Testis (tissue), 3 donors: ENCODE results near the gene SLC12A4. TPM values are rescaled to one million over a fixed set of nuclear protein-coding genes. Genes with fewer than 3 reads are reported as not detected.

ENCODE experiments used
- DNase-seq: peaks from one replicate; pipeline ENCODE4 v3.0.0-alpha.2; 2019
- H3K27ac ChIP-seq, 2 donors: fragments of 200-600 bp; sonication (generic); one replicate each; pipeline ENCODE4 v1.5.1; 2019
- H3K27me3 ChIP-seq: fragments of 200-600 bp; sonication (generic); one replicate; pipeline ENCODE4 v1.5.1; 2019
- H3K36me3 ChIP-seq: fragments of 200-600 bp; sonication (generic); one replicate; pipeline ENCODE4 v1.5.1; 2017; ENCODE audit warnings: low read depth; ENCODE audit errors: missing control alignments
- H3K4me1 ChIP-seq: fragments of 200-600 bp; sonication (generic); one replicate; pipeline ENCODE4 v1.5.1; 2019
- H3K4me3 ChIP-seq, 2 donors: fragments of 200-600 bp; sonication (generic); one replicate each; pipeline ENCODE4 v1.5.1; 2017 to 2019
- H3K9me3 ChIP-seq: fragments of 200-600 bp; sonication (generic); one replicate; pipeline ENCODE4 v1.5.1; 2017
- CTCF ChIP-seq, 3 experiments: fragments of 450-650 bp in 2 of 3; fragments of 200-600 bp in 1 of 3; sonication (generic) in 1 of 3; IDR thresholded peaks; one replicate each; pipeline ENCODE4 v1.5.1; 2016 to 2019; ENCODE audit warnings: antibody characterized with exemption in 3 of 3, mild to moderate bottlenecking in 2 of 3, moderate library complexity in 1 of 3
- POLR2A ChIP-seq: fragments of 450-650 bp; IDR thresholded peaks from one replicate; pipeline ENCODE4 v1.6.1; 2017; ENCODE audit warnings: antibody characterized with exemption, mild to moderate bottlenecking, moderate library complexity
- WGBS, 2 donors: methylation state at CpG; one replicate each; pipeline ENCODE4 v1.1.5; 2018; 5-methylcytosine and 5-hydroxymethylcytosine counted together
- intact Hi-C: fragments of 100-400 bp; cut with DNase I; formaldehyde crosslinking; loops from one replicate; pipeline ENCODE4 v1.15.1; 2023; ENCODE audit warnings: low total_unique reads
- polyA plus RNA-seq: library from polyadenylated mRNA; stranded (reverse); fragments of 350-450 nt; fragmentation: Illumina TruSeq; extraction: RNeasy Lipid Tissue Mini Kit (QIAGEN cat#74804); gene quantifications from one replicate; pipeline ENCODE4 v1.2.3, GENCODE V29; 2014; ENCODE audit warnings: low read depth, low replicate concordance; ENCODE audit not compliant: insufficient read depth
- total RNA-seq, 2 donors: library from RNA; depleted of rRNA; stranded (reverse); fragments of >200 nt; gene quantifications; one replicate each; pipeline ENCODE4 v1.2.3, GENCODE V29; 2016

SLC12A4 gene
- total and polyA plus RNA-seq, 3 donors from 2014 or later: 46.7 to 68.4 (median 64.3) TPM

DNA sequence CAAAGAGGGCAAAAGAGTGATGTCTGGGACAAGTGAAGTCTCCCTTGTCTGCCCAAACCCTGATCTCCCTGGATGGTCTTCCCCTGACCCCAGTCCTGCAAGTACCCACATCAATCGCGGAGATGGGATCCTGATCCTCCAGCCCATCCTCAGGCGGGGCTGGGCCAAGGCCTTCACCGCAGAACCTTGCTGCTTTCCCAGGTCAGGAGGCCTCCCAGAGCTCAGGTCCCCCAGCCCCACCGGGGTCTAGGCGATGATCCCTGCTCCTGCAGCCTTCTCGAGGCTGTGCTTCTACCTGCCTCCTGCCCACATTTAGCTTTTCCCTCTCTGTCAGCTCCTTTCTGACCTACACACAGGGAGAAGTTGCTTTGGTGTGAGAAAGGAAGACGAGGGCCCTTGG is 6.3 kb downstream of the SLC12A4 start:
- intact Hi-C loops: no loop called here
- no peak for TF ChIP-seq CTCF (IDR thresholded peaks at IDR 0.05)
- TF ChIP-seq POLR2A: no peak
- Histone ChIP-seq H3K9me3 (no peaks in the 10 kb centered on the region), H3K27ac (peak overlapping the region in 1 of 2 donors; percentile 19), H3K36me3 (no peaks in the 10 kb centered on the region), H3K4me1 (peaks cover 33% of the 10 kb centered on the region), H3K27me3 (no peaks in the 10 kb centered on the region), H3K4me3 (no peak overlapping the region)
- 92 to 96% methylated on average over 8 of the region's 8 CpGs for WGBS, 2 donors
- DNase-seq: no peak

DNA sequence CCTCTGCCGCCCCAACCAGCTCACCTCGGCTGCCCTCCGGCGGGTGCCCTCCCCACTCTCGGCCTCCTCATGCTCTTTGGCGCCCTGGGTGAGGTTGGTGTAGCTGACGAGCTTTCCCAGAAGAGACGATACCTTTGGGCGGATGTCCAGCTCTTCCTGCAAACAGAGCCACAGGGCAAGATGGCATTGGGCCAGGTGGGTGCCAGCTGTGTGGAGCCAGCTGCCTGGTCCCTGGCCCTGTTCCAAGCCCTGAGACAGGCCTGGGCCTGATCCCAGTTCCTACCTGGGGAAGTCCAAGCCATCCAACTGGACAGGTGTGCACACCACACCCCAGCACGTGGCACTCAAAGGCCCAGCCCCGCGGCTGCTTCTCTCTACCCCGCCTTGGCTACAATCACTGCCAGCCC is 6.9 kb downstream of the SLC12A4 start:
- no peak for DNase-seq
- WGBS, 2 donors: 93% methylated on average over 13 of the region's 13 CpGs; no CpG with 5 or more reads in 1 of the 2 donors
- intact Hi-C loops: no loop called here
- H3K27me3 ChIP-seq: no peaks in the 10 kb centered on the region
- H3K36me3 ChIP-seq: no peaks in the 10 kb centered on the region
- H3K9me3 ChIP-seq: no peaks in the 10 kb centered on the region
- TF ChIP-seq CTCF (IDR thresholded peaks at IDR 0.05) (no peak), POLR2A (no peak)
- peaks cover 28% of the 10 kb centered on the region for H3K4me1 ChIP-seq
- no peak overlapping the region for H3K27ac ChIP-seq
- no peak overlapping the region for H3K4me3 ChIP-seq

DNA sequence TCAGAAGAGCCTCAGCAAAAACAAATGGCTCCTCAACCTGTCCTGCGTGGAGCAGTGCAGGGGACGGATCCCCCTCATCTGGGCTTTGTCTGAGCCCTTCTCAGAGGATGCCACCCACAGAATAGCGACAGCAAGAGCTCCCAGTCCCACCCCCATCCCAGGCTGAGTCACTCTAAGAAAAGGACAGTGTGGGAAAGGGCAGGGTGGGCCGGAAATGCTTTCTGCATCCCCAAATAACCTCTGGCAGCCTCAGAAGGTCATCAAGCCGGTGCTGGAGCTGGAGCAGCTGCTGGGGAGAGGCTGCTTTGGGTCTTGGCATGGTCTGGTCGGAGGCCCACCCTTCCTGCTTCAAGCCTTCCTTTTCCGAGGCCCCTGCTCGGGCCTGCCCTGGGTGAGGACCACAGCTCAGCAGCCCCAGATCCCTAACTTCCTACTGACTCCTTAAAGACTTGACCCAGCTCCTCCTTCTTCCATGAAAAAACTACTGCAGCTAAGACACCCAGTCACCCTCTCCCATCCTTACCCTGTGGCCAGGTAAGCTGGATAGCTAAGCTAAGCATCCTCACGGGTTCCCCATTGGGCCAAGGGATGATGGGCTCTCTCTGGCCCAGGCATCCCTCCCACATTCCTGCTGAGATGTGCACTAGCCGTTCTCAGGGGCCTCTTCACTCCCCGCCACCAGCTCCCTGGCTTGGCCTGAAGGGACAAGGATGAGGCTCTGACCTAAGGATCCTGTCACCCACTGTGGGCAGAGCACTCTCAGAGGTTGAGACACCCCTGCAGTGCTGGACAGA is 8.7 kb downstream of the SLC12A4 start:
- WGBS, 2 donors: 54 to 57% methylated on average over 4 to 11 of the region's 11 CpGs

GRCh38 chr16:67957622-67958021 is 10.8 kb downstream of the SLC12A4 start:
- H3K27me3 ChIP-seq: no peaks in the 10 kb centered on the region
- no peaks in the 10 kb centered on the region for H3K9me3 ChIP-seq
- no peak for DNase-seq
- no peak overlapping the region for H3K4me3 ChIP-seq
- H3K27ac ChIP-seq: no peak overlapping the region
- no peak for TF ChIP-seq CTCF (IDR thresholded peaks at IDR 0.05)
- TF ChIP-seq POLR2A: no peak
- 92% methylated on average over 4 to 9 of the region's 9 CpGs for WGBS, 2 donors
- peaks cover 15% of the 10 kb centered on the region for H3K4me1 ChIP-seq
- H3K36me3 ChIP-seq: no peaks in the 10 kb centered on the region
- intact Hi-C loops: no loop called here

More for the DNA sequence above, 8.7 kb downstream of the SLC12A4 start:
- no peak for TF ChIP-seq POLR2A
- no peak for TF ChIP-seq CTCF (IDR thresholded peaks at IDR 0.05)
- peak; percentile 70 for DNase-seq
- H3K4me3 ChIP-seq: no peak overlapping the region
- intact Hi-C loops: no loop called here
- H3K36me3 ChIP-seq: no peaks in the 10 kb centered on the region
- H3K9me3 ChIP-seq: no peaks in the 10 kb centered on the region
- H3K4me1 ChIP-seq: peaks cover 18% of the 10 kb centered on the region
- peak overlapping the region in 1 of 2 donors; percentile 73 for H3K27ac ChIP-seq
- H3K27me3 ChIP-seq: no peaks in the 10 kb centered on the region
